Measurements from ENCODE around the gene CLCN7. TPM values are rescaled to one million over a fixed set of nuclear protein-coding genes. Genes with fewer than 3 reads are reported as not detected.
"Not testable (repeated sequence)": the region's sequence is repeated elsewhere in the genome, so short reads cannot be mapped to it uniquely, and the experiment has no call there.

The CLCN7 gene
- total RNA-seq, 1 experiment from 2014 or later = 221 TPM

DNA sequence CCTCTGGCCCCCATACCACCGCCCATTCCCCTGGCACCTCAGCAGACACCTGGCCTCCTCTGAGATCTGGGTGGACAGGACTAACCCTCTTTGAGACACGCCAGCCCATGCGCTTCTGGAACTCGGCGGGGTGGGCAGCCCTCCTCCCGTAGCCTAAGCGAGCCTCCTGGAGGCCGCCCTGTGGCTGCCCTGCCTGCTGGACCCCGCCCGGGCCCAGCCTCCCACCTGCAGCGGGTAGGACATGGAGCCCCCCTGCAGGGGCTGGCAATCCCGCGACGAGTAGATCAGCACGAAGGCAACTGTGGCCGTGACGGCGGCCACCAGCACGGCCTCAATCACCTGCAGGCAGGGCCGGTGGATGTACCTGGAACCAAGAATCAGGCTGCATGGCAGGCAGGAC is 22.3 kb downstream of the CLCN7 start:
- in situ Hi-C loops (cut with HindIII; ENCODE audit: low pct_unique_long_range_greater_than_20kb, low sequenced_read_pairs) = no loop called here
- DNase-seq (ENCODE audit: low read depth) = no peak

DNA sequence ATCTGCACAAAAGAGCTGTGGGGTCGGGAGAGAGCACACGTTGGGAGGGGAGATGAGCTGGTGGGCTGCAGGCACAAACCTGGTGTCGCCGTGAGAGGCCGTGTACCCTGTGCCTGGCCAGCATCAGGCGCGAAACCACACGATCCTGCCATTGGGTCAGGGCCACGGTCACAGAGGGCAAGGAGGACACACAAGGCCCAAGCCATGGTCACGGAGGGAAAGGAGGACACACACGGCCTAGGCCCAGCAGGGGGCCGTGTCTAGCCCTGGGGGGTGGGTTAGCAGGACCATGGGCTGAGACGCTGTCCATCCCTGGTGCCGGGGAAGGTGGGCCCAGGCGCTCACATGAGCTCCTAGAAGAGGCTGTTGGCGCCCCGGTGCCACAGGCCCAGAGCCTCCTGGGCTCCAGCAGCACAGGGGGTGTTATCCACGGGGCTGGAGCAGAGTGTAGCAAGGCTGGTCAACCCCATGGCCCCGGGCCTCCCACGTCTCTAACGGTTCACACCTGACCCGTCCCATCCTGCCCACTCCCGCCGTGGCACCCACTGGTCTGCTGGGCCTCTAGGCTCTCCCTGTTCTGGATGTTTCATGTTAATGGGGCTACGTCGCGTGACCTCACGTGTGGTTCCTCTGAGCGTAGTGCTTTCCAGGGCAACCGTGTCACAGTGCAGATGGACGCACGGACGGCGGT is 23.0 kb downstream of the CLCN7 start:
- in situ Hi-C loops (cut with HindIII; ENCODE audit: low pct_unique_long_range_greater_than_20kb, low sequenced_read_pairs) = no loop called here
- DNase-seq (ENCODE audit: low read depth) = no peak

DNA sequence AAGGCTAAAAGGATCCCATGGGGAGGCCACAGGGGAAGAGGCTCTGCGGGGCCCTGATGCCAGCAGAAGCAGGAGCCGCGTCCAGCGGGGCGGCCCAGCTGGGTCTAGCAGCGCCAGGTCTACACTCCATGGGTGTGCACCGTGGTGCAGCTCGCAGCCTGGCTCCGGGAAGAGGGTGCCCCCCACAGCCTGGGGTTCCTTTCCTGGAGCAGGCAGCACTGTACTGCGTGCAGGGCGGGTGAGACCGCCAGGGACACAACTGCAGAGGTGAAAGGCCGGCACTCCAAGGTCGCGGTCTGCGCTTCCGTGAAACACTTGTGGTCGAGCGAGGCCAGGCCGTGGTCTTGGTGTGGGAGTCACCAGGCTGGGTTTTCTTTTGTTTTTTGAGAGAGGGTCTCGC is 24.0 kb downstream of the CLCN7 start:
- DNase-seq (ENCODE audit: low read depth) = no peak
- in situ Hi-C loops (cut with HindIII; ENCODE audit: low pct_unique_long_range_greater_than_20kb, low sequenced_read_pairs) = no loop called here

DNA sequence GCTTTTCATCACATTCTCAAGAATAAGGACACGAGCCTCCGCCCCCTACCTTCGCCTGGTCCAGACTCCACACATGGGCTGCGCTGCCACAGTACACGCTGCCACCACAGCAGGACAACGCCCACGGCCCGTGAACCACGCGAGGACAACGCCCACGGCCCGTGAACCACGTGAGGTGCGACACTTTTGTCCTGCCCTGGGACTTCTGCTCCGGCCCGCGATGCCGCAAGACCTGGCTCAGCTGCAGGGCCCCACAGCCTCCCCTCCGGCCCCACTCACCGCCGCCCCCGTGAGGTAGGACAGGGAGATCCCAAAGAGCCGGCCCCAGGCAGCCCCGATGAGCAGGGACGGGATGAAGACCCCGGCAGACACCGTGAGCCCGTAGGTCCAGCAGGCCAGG is 24.6 kb downstream of the CLCN7 start:
- in situ Hi-C loops (cut with HindIII; ENCODE audit: low pct_unique_long_range_greater_than_20kb, low sequenced_read_pairs) = no loop called here
- DNase-seq (ENCODE audit: low read depth) = no peak

DNA sequence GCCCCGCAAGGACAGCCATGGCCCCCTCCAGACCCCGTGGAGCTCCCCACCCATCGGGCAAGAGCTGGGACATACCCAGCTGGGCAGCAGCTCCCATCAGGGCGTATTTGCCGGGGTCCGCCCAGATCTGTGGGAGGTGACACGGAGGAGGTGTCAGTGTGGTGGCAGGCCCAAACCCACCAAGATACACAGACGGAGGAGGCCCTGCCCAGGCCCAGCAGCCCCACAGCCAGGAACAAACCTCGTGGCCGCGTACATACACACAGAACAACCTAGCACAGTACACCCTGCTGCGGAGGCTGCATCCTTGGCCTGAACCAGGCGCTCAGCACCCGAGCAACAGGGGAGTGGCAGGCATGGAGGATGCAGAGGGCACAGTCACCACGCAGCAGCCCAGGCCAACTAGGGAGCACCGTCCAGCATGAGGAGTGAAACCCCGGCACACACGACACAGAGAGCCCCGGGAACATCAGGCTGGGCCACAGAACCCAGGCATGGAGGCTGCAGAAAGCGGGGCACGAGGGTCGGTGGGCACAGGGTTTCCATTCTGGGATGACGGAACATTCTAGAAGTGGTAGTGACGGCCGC is 25.5 kb downstream of the CLCN7 start:
- in situ Hi-C loops (cut with HindIII; ENCODE audit: low pct_unique_long_range_greater_than_20kb, low sequenced_read_pairs) = no loop called here
- no peak for DNase-seq (ENCODE audit: low read depth)

DNA sequence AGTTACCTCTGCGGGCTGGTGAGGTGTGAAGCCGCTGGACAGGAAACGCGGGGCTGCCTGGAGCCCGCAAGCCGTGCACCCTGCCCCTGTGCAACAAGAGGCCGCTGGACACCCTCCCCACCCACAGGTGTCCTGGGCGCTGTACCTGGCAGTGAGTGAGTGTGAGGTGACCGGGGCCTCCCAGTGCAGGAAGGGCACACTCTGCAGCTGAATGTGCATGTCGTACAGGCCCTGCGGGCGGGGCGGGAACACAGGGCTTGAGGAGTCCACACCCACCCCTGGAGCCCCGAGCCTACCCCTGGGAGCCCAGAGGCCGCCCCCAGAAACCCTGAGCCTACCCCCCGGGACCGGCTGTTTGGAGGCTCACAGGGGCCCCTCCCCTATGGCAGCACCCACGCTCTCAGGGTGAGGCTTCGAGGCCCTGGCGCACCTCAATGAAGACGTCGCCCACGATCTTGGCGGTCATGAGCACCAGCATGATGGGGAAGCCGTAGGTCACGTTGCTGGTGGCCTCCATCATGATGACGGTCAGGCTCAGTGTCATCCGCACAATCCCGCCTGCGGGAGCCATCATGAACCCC is 26.2 kb downstream of the CLCN7 start:
- in situ Hi-C loops (cut with HindIII; ENCODE audit: low pct_unique_long_range_greater_than_20kb, low sequenced_read_pairs) = no loop called here
- DNase-seq (ENCODE audit: low read depth) = no peak

DNA sequence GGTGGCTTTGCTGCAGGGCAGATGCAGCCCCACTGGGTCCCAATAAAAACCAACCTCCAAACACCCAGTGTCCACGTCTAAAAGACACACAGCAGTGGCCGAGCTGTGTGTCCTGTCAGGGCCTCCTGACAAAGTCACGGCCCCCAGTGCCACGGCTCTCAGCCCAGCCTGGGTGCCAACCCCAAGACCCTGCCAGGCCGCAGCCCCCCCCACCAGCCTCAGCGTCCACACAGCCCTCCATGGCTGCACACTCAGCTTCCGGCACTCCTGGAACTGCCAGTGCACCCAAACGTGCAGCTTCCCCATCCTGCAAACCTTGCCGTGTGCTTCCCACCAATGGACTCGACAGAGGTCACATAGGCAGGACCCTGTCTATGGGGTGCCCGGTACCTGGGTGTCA is 26.9 kb downstream of the CLCN7 start:
- no peak for DNase-seq (ENCODE audit: low read depth)
- in situ Hi-C loops (cut with HindIII; ENCODE audit: low pct_unique_long_range_greater_than_20kb, low sequenced_read_pairs) = no loop called here

DNA sequence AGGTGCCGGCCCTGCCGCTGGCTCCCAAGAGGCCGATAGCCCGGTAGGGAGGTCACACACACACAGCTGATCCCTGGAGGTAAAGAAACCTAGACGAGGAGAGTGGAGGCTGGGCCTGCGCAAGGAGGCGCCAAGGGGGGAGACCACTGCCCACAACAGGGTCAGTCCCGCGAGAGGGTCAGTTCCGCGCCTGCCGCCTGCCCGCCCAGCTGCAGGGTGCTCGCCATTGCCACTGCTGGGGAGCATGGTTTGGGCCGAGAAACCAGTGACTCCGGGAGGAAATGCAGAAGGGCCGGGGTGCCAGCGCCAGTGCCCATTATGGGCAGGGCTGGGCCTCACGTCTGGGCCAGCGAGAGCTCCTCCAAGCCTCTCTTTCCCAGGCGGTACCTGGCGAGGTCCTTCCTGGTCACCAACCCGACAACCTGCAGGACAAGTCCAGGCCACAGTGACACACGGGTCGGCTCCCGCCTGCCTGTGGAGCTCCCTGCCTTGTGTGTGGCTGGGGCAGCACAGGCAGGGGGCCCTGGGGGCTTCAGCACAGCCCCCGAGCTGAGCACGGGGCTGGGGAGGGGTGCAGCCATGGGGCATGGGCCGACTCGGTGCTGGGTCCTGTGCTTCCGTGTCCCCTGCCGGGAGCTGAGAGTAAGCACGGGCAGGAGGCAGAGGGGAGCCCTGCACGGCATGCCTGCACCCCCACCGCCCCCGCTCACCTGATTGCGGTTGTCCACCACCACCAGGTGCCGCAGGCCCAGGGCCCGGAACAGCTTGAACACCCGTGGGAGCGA is 28.3 kb downstream of the CLCN7 start:
- in situ Hi-C loops (cut with HindIII; ENCODE audit: low pct_unique_long_range_greater_than_20kb, low sequenced_read_pairs) = no loop called here
- DNase-seq (ENCODE audit: low read depth) = no peak

DNA sequence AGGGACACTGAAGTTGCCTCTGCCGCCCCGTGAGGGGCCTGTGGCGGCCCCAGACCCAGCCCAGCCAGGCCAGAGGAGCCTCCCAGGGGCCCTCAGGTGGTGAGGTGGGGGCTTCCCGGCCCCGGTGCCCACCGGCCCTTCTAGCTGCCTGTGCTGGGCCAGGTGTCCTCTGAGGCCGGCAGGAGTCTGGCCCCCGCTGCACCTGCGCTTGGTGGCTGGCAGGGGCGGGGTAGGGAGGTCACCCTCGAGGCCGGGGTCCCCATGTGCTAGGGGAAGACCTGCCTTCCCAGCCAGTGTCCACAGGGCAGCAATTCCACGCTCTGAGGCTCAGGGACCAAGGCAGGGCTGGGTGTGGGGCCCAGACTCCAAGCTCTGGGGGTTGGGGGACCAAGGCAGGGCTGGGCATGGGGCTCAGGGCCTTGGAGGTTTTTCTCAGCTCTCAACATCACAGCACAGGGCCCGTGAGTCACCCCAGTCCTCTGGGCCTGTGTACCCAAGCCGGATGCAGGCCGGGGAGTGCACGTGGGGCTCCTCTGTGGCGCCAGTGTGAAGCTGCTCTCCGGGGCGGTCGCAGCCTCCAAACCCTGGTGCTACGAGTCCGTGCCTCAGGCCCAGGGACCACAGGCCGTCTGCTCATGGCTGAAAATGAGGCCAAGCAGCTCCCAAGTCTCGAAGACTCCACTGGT is 29.2 kb downstream of the CLCN7 start:
- in situ Hi-C loops (cut with HindIII; ENCODE audit: low pct_unique_long_range_greater_than_20kb, low sequenced_read_pairs) = no loop called here
- no peak for DNase-seq (ENCODE audit: low read depth)

DNA sequence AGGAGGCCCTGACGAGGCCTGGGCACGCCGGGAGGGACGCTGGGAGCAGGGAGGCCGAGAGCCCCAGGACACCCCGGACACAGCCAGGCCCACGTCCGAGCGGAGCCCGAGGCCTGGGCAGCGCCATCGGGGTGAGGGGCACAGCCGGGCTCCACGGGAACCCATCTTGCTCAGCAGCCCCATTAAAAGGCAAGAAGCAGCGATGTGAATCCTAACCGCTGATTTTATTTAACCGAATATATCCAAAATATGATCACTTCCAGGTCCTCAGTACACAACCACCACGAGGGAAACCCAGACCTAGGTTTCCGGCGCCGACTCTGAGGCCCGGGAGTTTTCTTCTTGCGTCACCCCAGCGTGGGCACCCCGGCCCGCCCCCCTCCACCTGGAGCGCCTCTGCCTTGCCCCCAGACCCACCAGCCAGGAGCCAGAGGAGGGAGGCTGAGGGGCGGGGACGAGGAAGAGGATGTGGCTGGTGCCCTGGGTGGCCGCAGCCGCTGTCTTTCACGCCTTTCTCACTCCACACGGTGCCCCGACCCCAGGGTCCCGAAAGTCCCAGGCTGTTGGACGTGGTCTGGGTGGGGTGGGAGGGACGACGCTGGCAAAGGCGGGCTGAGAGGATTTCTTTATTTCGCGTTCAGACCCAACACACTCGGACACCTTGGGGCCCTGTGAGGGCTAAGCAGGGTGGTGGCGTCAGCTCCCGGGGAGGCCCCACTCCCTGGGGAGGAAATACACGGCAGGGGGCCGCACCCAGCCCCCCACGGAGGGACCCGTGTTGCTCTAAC is 29.9 kb downstream of the CLCN7 start:
- in situ Hi-C loops (cut with HindIII; ENCODE audit: low pct_unique_long_range_greater_than_20kb, low sequenced_read_pairs) = no loop called here
- DNase-seq (ENCODE audit: low read depth) = no peak

DNA sequence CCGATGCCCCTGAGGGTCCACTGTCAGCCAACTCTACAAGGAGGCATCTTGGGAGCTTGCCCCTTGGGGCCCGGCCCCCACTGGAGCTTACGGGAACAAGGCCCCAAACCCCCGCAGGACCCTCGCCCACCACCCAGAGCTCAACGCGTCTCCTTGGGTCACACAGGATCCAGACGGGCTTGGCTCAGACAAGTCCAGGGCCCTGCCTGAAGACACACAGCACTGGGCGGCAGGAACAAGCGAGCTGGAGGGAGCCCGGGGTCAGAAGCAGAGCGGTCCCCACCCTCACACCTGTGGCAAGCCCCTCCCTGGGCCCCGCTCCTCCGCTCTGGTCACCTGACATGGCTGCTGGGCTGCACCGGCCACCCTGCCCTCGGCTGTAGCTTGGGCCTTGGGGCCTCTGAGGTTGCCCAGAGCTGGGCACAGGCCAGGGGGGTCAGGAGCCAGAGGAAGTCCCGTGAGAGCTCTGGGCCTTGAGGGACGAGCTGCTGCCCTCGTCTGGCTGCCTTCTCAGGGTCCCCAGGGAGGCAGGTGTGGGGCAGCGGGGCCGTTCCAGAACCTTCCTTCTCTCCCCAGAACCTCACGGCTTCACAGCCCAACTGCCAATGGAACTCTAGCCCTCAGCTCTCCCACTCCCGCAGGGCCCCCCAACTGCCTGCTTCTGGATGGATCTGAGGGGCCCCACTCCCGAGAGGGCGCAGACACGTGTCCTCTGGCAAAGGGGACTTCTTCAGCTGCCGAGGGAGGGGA is 30.7 kb downstream of the CLCN7 start, which contains the start of gene CCDC154:
TSS of gene CCDC154 (minus strand) at position 577 of the 750 bp plus-strand sequence. CDS start at position 343, 234 bp downstream.
- in situ Hi-C loops (cut with HindIII; ENCODE audit: low pct_unique_long_range_greater_than_20kb, low sequenced_read_pairs) = no loop called here

DNA sequence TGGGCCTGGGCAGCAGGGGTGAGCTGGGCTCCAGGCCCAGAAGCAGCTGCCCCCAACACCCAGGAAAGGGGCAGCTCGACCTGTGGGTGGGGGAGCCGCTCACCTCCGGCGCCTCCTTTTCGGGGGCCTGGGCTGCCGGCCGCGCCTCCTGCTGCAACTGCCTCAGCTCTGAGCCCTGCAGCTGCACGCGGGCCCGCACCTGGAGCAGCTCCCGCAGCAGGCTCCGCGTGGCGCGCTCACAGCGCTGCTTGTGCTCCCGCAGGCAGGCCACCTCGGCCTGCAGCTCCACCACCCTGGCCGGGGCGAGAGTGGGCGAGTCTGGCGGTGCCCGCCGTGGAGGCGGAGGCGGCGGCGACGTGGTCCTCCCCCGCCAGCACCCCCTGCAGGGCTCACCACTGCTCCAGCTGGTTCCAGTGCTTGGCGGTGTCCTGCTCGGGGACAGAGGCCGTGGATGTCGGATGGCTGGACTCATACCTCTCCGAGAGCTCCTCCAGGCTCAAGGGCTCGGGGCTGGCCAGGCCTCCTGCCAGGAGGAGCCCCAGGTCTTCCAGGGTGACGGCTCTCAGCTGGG is 31.3 kb downstream of the CLCN7 start:
- no peak for DNase-seq (ENCODE audit: low read depth)
- in situ Hi-C loops (cut with HindIII; ENCODE audit: low pct_unique_long_range_greater_than_20kb, low sequenced_read_pairs) = no loop called here

More for the DNA sequence above, 30.7 kb downstream of the CLCN7 start, which contains the start of gene CCDC154:
- DNase-seq (ENCODE audit: low read depth) = no peak

DNA sequence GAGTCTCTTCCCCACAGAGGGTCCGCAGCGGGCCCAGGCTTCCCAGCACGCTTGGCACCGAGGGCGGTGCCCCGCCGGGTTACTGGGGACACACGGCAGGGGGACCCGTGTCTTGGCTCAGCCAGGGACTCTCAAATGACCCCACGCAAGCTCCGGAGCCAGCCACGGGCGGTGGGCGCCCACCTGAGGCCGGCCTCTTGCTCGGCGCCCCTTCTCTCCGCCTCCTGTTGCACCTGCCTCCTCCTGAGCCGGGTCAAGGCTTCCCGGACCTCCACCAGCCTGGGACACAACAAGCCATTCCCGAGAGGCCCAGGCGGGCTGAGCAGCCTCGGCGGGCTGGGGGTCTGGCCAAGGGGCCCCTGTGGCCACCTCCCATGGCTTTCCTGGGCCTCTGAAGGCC is 32.1 kb downstream of the CLCN7 start:
- no peak for DNase-seq (ENCODE audit: low read depth)
- in situ Hi-C loops (cut with HindIII; ENCODE audit: low pct_unique_long_range_greater_than_20kb, low sequenced_read_pairs) = no loop called here

DNA sequence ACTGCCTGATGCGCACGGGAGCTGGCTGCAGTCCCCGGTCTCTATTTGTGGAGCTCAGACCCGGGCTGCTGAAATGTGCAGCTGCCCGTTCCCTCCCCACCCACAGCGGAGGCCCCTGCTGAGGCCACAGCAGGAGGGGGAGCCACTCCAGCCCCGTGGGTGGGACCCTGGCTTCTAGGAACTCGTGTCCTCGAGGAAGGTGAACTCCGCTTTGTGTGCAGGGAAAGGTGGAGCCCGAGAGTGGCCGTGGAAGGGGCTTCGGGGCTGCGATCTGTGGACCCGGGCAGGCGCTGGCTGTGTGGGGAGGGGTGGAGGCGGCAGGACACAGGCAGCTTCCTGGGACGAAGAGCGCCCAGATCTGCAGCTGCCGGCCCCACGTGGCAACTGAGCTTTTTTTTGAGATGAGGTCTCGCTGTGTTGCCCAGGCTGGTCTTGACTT is 33.4 kb downstream of the CLCN7 start:
- in situ Hi-C loops (cut with HindIII; ENCODE audit: low pct_unique_long_range_greater_than_20kb, low sequenced_read_pairs) = no loop called here
- no peak for DNase-seq (ENCODE audit: low read depth)

DNA sequence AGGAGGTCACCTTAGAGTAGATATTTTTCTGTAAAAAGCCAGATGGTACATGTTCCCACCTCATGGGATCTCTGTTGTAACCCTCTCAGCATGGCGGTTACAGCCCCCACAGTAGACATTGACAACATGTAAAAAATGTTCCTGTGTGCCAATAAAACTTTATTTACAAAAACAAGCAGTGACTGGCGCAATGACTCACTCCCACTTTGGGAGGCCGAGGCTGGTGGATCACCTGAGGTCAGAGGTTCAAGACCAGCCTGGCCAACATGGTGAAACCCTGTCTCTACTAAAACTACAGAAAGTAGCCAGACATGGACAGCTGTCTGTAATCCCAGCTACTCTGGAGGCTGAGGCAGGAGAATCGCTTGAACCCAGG is 35.1 kb downstream of the CLCN7 start:
- in situ Hi-C loops (cut with HindIII; ENCODE audit: low pct_unique_long_range_greater_than_20kb, low sequenced_read_pairs); DNase-seq (ENCODE audit: low read depth): not testable (repeated sequence)

DNA sequence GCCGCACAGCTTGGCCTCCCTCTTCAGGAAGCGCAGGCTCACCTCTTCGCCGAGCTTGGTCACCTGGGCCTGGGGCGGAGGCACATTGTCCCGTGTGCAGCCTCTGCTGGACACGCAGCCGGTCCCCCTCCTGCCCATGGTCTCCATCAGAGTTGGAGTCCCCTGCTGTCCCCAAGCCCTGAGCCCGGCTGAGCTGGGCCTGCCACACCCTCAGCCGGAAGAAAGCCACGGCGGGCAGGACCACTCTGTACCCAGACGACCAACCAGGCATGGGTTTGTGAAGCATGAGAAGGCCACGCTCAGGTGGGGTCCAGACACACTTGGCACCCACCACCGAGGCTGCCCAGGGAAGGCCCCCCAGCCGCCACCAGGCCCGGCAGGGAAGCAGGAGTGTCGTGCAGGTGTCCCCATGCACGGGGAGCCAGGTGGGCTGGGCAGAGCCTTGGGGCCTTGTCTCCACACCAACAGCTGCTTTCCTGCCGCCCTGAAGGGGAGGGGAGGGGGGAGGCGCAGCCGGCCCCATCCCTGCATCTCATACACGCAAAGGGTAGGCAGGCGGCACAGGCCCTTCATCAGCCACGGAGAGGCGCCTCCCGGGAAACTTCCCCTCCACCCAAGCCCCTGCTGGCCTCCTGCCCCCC is 35.6 kb downstream of the CLCN7 start:
- in situ Hi-C loops (cut with HindIII; ENCODE audit: low pct_unique_long_range_greater_than_20kb, low sequenced_read_pairs) = no loop called here
- no peak for DNase-seq (ENCODE audit: low read depth)
